Common myeloid progenitor, CD34-positive (primary cell): Measurements from ENCODE around the gene RELCH.

Experiments used
- CTCF ChIA-PET: fragments of 350-600 bp; sonication (Branson Sonifier 250); formaldehyde crosslinking; loops from one replicate; lab custom pipeline; 2021; ENCODE audit warnings: antibody characterized with exemption; lab: Charles Lee
- POLR2A ChIA-PET: fragments of 350-600 bp; sonication (Branson Sonifier 250); formaldehyde crosslinking; loops from one replicate; lab custom pipeline; 2021; ENCODE audit warnings: antibody characterized with exemption; lab: Charles Lee
- DNase-seq, 3 donors: peaks; one replicate each; pipeline versions ENCODE4 v3.0.0 to v3.0.0-alpha.2; 2013
- H3K27ac ChIP-seq, 2 experiments: 1 replicate in 1 of 2; 2 replicates in 1 of 2; pipeline ENCODE4 v1.7.0; 2013; ENCODE audit warnings: inconsistent platforms in 2 of 2, low read length in 2 of 2, mild to moderate bottlenecking in 2 of 2, low read depth in 1 of 2, moderate library complexity in 1 of 2; ENCODE audit not compliant: severe bottlenecking in 2 of 2, insufficient read depth in 1 of 2, poor library complexity in 1 of 2
- H3K27me3 ChIP-seq, 5 experiments: replicated peaks in 2 of 5; 1 replicate in 3 of 5; 2 replicates in 2 of 5; pipeline versions ENCODE4 v1.6.1 to v1.7.0; 2013; ENCODE audit warnings: low read length in 4 of 5, mild to moderate bottlenecking in 2 of 5, moderate library complexity in 2 of 5, inconsistent platforms in 1 of 5; ENCODE audit not compliant: insufficient read depth in 5 of 5, control insufficient read depth in 4 of 5
- H3K36me3 ChIP-seq, 4 experiments: 1 replicate in 2 of 4; 2 replicates in 2 of 4; pipeline versions ENCODE4 v1.6.1 to v1.7.0; 2013; ENCODE audit warnings: low read length in 3 of 4, control low read depth in 1 of 4, mild to moderate bottlenecking in 1 of 4; ENCODE audit not compliant: control insufficient read depth in 4 of 4, insufficient read depth in 4 of 4
- H3K4me1 ChIP-seq, 4 experiments: 1 replicate in 3 of 4; 2 replicates in 1 of 4; pipeline versions ENCODE4 v1.6.1 to v1.7.1; 2013; ENCODE audit warnings: low read length in 3 of 4, mild to moderate bottlenecking in 3 of 4, control low read depth in 1 of 4, inconsistent platforms in 1 of 4, moderate library complexity in 1 of 4; ENCODE audit not compliant: control insufficient read depth in 4 of 4, insufficient read depth in 4 of 4; ENCODE audit errors: control extremely low read depth in 1 of 4
- H3K4me3 ChIP-seq, 7 experiments: 1 replicate in 4 of 7; 2 replicates in 3 of 7; pipeline versions ENCODE4 v1.5.1 to v1.7.0; 2013; ENCODE audit warnings: mild to moderate bottlenecking in 7 of 7, low read length in 6 of 7, moderate library complexity in 6 of 7, inconsistent platforms in 2 of 7, low read depth in 2 of 7, control low read depth in 1 of 7; ENCODE audit not compliant: insufficient read depth in 4 of 7, control insufficient read depth in 1 of 7; ENCODE audit errors: extremely low read depth in 1 of 7
- H3K9me3 ChIP-seq, 5 experiments: 1 replicate in 4 of 5; 2 replicates in 1 of 5; pipeline versions ENCODE4 v1.6.1 to v1.7.1; 2013; ENCODE audit warnings: low read length in 4 of 5, mild to moderate bottlenecking in 2 of 5, inconsistent platforms in 1 of 5, low read depth in 1 of 5, moderate library complexity in 1 of 5; ENCODE audit not compliant: control insufficient read depth in 4 of 5, insufficient read depth in 2 of 5; ENCODE audit errors: control extremely low read depth in 1 of 5
- WGBS: methylation state at CpG from one replicate; pipeline ENCODE4 v1.1.5; 2013; ENCODE audit not compliant: insufficient coverage; 5-methylcytosine and 5-hydroxymethylcytosine counted together

Gene RELCH

GRCh38 chr18:62245699-62246098 is 58.6 kb downstream of the RELCH start:
- WGBS: no CpG with 5 or more reads among the region's 1 CpG
- Histone ChIP-seq H3K4me3 (no peak overlapping the region), H3K36me3 (peaks cover 7 to 17% (median 9%) of the 10 kb centered on the region in 4 experiments), H3K4me1 (no peaks in the 10 kb centered on the region), H3K9me3 (no peaks in the 10 kb centered on the region), H3K27ac (no peak overlapping the region), H3K27me3 (no peaks in the 10 kb centered on the region)
- DNase-seq: peak in 1 of 3 donors; percentile 6
- ChIA-PET POLR2A (no interaction called here), CTCF (interaction anchor here (1.1 to 8.2 kb wide), 2 partner anchors 16 to 62 kb away, joined by 3 to 132 read pairs; partner anchors contain the start of genes PIGN and RELCH)

GRCh38 chr18:62248313-62248712 is 61.3 kb downstream of the RELCH start:
- Histone ChIP-seq H3K36me3 (peaks cover 7 to 13% (median 11%) of the 10 kb centered on the region in 4 experiments), H3K4me1 (no peaks in the 10 kb centered on the region), H3K27me3 (no peaks in the 10 kb centered on the region), H3K4me3 (no peak overlapping the region), H3K9me3 (no peaks in the 10 kb centered on the region), H3K27ac (no peak overlapping the region)
- no peak for DNase-seq
- POLR2A ChIA-PET: interaction anchor here (2.6 kb wide), 1 partner anchor 62 kb away, joined by 6 read pairs; the partner anchor contains the start of genes PIGN and RELCH
- WGBS: no CpG with 5 or more reads among the region's 1 CpG
- CTCF ChIA-PET: interaction anchor here (0.8 to 8.2 kb wide), 10 partner anchors 10 to 336 kb away, joined by 3 to 132 read pairs (median 4); partner anchors contain the start of genes PIGN and RELCH

- peaks cover 7 to 13% (median 10%) of the 10 kb centered on the region in 4 experiments for H3K36me3 ChIP-seq
- H3K27me3 ChIP-seq: no peaks in the 10 kb centered on the region
- ChIA-PET CTCF (interaction anchor here (0.6 to 8.2 kb wide), 27 partner anchors 9 to 743 kb away, joined by 3 to 132 read pairs (median 4); partner anchors contain the start of genes PIGN and RELCH), POLR2A (interaction anchor here (0.6 to 2.6 kb wide), 3 partner anchors 18 to 63 kb away, joined by 3 to 9 read pairs (median 6); partner anchors contain the start of genes PIGN and RELCH)
- no peak overlapping the region for H3K27ac ChIP-seq
- no peak overlapping the region for H3K4me3 ChIP-seq
- H3K4me1 ChIP-seq: no peaks in the 10 kb centered on the region
- WGBS: no CpG with 5 or more reads among the region's 3 CpGs
- H3K9me3 ChIP-seq: no peaks in the 10 kb centered on the region
- DNase-seq: peak; percentile 88 to 92 (median 89)
These were observed 62.5 kb downstream of the RELCH start for GRCh38 chr18:62249478-62250097.

- ChIA-PET POLR2A (no interaction called here), CTCF (interaction anchor here (0.9 to 8.2 kb wide), 13 partner anchors 8 to 732 kb away, joined by 3 to 132 read pairs (median 5); partner anchors contain the start of genes PIGN and RELCH)
- Histone ChIP-seq H3K4me1 (no peaks in the 10 kb centered on the region), H3K27ac (no peak overlapping the region), H3K36me3 (peaks cover 5 to 12% (median 8%) of the 10 kb centered on the region in 4 experiments), H3K9me3 (no peaks in the 10 kb centered on the region), H3K27me3 (no peaks in the 10 kb centered on the region), H3K4me3 (no peak overlapping the region)
- WGBS: no CpG with 5 or more reads among the region's 2 CpGs
- DNase-seq: no peak
These were observed 63.4 kb downstream of the RELCH start for GRCh38 chr18:62250475-62250874.

- H3K27ac ChIP-seq: no peak overlapping the region
- H3K4me1 ChIP-seq: peaks cover 0 to 12% (median 3%) of the 10 kb centered on the region in 4 experiments
- peaks cover 8 to 50% (median 27%) of the 10 kb centered on the region in 4 experiments for H3K36me3 ChIP-seq
- no peaks in the 10 kb centered on the region for H3K9me3 ChIP-seq
- DNase-seq: no peak
- ChIA-PET CTCF (interaction anchor here (3.2 kb wide), 1 partner anchor 9 kb away, joined by 16 read pairs; no protein-coding TSS in a partner anchor), POLR2A (no interaction called here)
- H3K4me3 ChIP-seq: no peak overlapping the region
- H3K27me3 ChIP-seq: no peaks in the 10 kb centered on the region
These were observed 71.0 kb downstream of the RELCH start for GRCh38 chr18:62258093-62258492.

- ChIA-PET CTCF (interaction anchor here (3.2 kb wide), 1 partner anchor 9 kb away, joined by 16 read pairs; no protein-coding TSS in a partner anchor), POLR2A (no interaction called here)
- H3K9me3 ChIP-seq: no peaks in the 10 kb centered on the region
- peak; percentile 55 to 82 (median 81) for DNase-seq
- H3K4me3 ChIP-seq: no peak overlapping the region
- H3K27ac ChIP-seq: no peak overlapping the region
- no peaks in the 10 kb centered on the region for H3K27me3 ChIP-seq
- H3K36me3 ChIP-seq: peaks cover 8 to 54% (median 27%) of the 10 kb centered on the region in 4 experiments
- H3K4me1 ChIP-seq: peaks cover 0 to 12% (median 3%) of the 10 kb centered on the region in 4 experiments
These were observed 71.6 kb downstream of the RELCH start for GRCh38 chr18:62258616-62259015.

GRCh38 chr18:62262061-62262460 is 75.0 kb downstream of the RELCH start:
- Histone ChIP-seq H3K27ac (no peak overlapping the region), H3K27me3 (no peaks in the 10 kb centered on the region), H3K9me3 (no peaks in the 10 kb centered on the region), H3K4me1 (peaks cover 0 to 28% (median 12%) of the 10 kb centered on the region in 4 experiments), H3K36me3 (peaks cover 8 to 50% (median 29%) of the 10 kb centered on the region in 4 experiments), H3K4me3 (no peak overlapping the region)
- ChIA-PET CTCF (interaction anchor here (0.8 to 2.0 kb wide), 2 partner anchors 14 to 79 kb away, joined by 3 to 6 read pairs; no protein-coding TSS in a partner anchor), POLR2A (no interaction called here)
- WGBS: 100% methylated on average over 2 of the region's 2 CpGs
- no peak for DNase-seq
